Activated naive CD4-positive, alpha-beta T cell treated with anti-CD3 and anti-CD28 coated beads, Interleukin-2, amount 10 ng/mL, durations not matched to agents 7 days and 5 days (primary cell): ENCODE measurements around the gene CDCA5.

Experiments used
- CTCF ChIA-PET: fragments of 350-600 bp; sonication (Branson Sonifier 250); formaldehyde crosslinking; loops from one replicate; lab custom pipeline; 2021; ENCODE audit warnings: antibody characterized with exemption; lab: Charles Lee
- DNase-seq: peaks from one replicate; pipeline ENCODE4 v3.0.0-alpha.2; 2020
- H3K27ac Mint-ChIP-seq: one replicate; pipeline ENCODE4 v1.8.0; 2021; ENCODE audit warnings: mild to moderate bottlenecking, moderate library complexity, mixed read lengths
- H3K27me3 Mint-ChIP-seq: one replicate; pipeline ENCODE4 v1.8.0; 2021; ENCODE audit warnings: mild to moderate bottlenecking, mixed read lengths
- H3K36me3 Mint-ChIP-seq: one replicate; pipeline ENCODE4 v1.8.0; 2021; ENCODE audit warnings: mixed read lengths
- H3K4me1 Mint-ChIP-seq: one replicate; pipeline ENCODE4 v1.8.0; 2021; ENCODE audit warnings: mixed read lengths
- H3K4me3 Mint-ChIP-seq: one replicate; pipeline ENCODE4 v1.8.0; 2021; ENCODE audit warnings: mild to moderate bottlenecking, moderate library complexity, mixed read lengths
- H3K9me3 Mint-ChIP-seq: one replicate; pipeline ENCODE4 v1.8.0; 2021; ENCODE audit warnings: mixed read lengths

CDCA5 gene

DNA sequence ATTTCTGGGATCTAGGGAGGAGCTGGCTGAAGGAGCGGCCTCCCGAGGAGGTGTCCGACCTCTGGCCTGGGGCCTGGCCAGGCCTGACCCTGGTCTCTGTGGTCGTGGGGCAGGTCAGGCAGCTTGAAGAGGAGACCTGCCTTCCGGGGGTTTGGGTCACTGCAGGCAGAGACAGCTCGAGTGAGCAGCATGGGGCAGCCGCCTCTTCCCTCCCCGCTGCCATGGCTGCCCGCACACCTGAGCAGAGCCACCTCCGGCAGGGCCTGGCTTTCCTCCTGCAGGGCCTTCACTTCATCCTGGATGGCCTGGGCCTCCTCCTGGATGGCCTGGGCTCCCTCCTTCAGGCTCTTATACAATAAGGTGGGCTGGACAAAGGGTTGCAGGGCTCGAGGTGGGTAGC is 17.5 kb downstream of the CDCA5 start:
- Mint-ChIP-seq H3K4me1 (peaks cover under 1% of the 10 kb centered on the region), H3K36me3 (no peaks in the 10 kb centered on the region), H3K27me3 (peaks cover 3% of the 10 kb centered on the region), H3K4me3 (no peak overlapping the region), H3K9me3 (no peaks in the 10 kb centered on the region), H3K27ac (no peak overlapping the region)
- no peak for DNase-seq
- CTCF ChIA-PET, result no interaction called here

DNA sequence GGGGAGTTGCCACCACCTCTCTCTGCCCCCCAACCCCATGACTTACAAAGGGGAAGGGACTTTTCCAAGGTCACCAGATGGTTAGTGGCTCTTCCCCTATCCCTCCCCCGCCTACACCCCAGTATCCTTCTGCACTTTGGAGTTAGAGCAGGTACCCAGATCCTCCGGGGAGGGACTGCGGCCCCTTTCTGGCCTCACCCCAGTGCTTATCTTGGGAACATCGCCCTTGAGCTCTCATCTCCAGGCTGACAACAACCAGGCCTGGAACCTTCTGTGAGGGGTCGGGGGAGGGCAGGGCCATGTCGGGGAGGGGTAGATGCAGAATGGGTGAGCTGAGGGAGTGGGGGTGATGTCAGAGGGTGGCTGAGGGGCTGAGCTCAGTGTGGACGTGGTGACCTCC is 18.0 kb downstream of the CDCA5 start:
- CTCF ChIA-PET, result no interaction called here
- Mint-ChIP-seq H3K27ac (no peak overlapping the region), H3K4me1 (peaks cover 5% of the 10 kb centered on the region), H3K9me3 (no peaks in the 10 kb centered on the region), H3K27me3 (peaks cover 8% of the 10 kb centered on the region), H3K4me3 (no peak overlapping the region), H3K36me3 (no peaks in the 10 kb centered on the region)
- DNase-seq, result no peak

DNA sequence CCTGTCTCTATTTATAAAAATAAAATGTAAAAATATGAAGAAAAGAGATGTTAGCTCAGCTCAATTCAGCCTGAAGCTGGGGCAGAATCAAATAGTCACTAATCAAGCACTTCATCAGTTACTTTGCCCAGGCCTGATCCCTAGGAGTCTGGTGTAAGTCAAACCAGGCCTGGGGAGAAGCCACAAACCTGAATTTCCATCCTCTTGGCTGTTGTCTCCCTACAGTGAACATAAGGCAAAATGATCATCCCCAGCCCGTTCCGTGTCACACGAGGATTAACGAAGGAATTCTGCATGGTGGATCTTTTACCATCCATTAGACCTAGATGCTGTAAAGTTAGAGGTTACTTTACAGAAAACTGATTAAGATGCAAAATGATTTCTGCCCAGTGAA is 19.0 kb downstream of the CDCA5 start:
- DNase-seq, result no peak
- H3K4me1 Mint-ChIP-seq, result peaks cover 14% of the 10 kb centered on the region
- H3K9me3 Mint-ChIP-seq, result no peaks in the 10 kb centered on the region
- CTCF ChIA-PET, result interaction anchor here (1.0 kb wide), 1 partner anchor 252 kb away, joined by 3 read pairs; no protein-coding TSS in a partner anchor
- no peaks in the 10 kb centered on the region for H3K36me3 Mint-ChIP-seq
- peaks cover 9% of the 10 kb centered on the region for H3K27me3 Mint-ChIP-seq
- H3K27ac Mint-ChIP-seq, result no peak overlapping the region
- no peak overlapping the region for H3K4me3 Mint-ChIP-seq

DNA sequence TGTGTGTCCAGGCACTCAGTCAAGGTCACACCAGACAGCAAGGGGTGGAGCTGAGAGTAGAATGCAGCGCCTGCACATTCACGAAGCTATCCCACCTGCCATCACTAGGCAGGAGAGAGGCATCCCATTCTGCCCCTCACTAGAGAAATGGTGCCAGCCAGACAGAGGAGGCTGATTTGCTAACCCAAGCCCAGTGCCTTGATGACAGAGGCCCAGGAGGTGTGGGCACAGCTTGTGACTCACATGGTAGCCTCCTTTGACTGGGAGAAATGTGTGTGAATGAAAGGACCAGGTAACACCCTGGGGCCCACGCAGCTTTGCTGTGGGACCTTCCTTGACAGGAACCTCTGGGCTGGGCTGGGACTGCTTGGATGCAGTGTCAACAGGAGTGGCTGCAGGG is 20.3 kb downstream of the CDCA5 start:
- no peaks in the 10 kb centered on the region for H3K36me3 Mint-ChIP-seq
- H3K9me3 Mint-ChIP-seq, result no peaks in the 10 kb centered on the region
- DNase-seq, result no peak
- H3K4me3 Mint-ChIP-seq, result no peak overlapping the region
- H3K27me3 Mint-ChIP-seq, result peaks cover 20% of the 10 kb centered on the region
- CTCF ChIA-PET, result interaction anchor here (1.0 to 2.0 kb wide), 2 partner anchors 50 to 251 kb away, joined by 3 to 6 read pairs; partner anchors contain the start of gene ARL2
- H3K27ac Mint-ChIP-seq, result no peak overlapping the region
- H3K4me1 Mint-ChIP-seq, result peaks cover 16% of the 10 kb centered on the region

DNA sequence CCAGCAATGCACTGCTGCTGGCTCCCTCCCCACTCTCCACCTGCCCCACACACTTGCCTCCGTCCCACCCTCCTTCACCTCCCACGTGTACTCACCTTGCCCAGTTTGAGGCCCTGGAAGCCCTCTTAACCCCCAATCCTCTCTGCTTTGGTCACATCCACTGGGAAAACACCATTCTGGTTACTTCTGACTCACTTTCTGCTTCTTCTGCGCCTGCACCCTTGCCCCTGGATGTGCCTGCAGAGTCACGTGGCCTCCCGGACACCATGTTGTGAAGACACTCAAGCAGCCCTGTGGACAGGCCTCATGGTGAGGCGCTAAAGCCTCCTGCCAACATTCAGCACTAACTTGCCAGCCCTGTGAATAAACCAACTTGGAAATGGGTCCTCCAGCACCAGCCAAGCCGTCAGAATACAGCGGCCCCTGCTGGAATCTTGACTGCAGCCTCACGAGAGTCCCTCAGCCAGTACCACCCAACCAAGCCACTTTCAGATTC is 22.9 kb downstream of the CDCA5 start:
- CTCF ChIA-PET, result no interaction called here
- Mint-ChIP-seq H3K36me3 (no peaks in the 10 kb centered on the region), H3K27me3 (peaks cover 29% of the 10 kb centered on the region), H3K4me3 (no peak overlapping the region), H3K4me1 (peaks cover 16% of the 10 kb centered on the region), H3K9me3 (no peaks in the 10 kb centered on the region), H3K27ac (peak overlapping the region; percentile 58)
- DNase-seq, result peak; percentile 49

DNA sequence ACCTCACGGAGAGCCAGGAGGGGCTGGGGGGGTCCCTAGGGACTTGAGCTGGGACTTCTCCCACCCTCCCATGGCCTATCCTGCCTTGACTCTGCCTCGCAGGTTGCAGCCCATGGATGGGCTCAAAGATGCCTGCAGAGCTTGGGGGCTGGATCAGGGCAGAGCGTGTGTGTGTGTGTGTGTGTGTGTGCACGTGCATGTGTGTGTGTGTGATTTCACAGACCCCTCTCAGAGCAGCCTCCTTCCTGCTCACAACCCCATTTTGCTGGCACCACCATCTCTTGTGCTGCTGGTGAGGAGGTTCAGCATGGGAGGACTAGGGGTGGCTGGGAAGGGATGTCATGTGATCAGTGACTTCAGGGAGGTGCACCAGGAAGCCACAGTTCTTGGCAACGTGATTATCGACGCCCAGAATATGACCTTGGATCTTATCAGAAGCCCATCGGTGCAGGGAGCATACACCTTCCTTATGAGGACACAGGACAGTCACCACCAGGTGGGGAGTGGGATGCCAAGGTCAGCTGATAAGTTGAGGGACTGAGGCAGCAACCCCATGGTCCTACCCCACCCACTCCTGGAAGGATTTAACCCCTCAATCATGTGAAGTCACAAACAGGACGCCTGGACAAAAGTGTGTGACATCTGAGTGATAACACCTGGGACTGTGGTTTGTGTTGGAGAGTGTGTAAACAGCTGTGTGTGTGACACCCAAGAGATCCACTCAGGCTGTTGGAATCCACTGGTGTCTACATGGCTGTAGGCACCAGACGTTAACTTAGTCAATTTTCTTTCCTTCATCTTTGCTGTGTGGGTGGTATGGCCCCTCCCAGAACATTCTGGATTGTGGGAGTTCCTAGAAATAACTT is 23.6 kb downstream of the CDCA5 start:
- no peaks in the 10 kb centered on the region for H3K9me3 Mint-ChIP-seq
- H3K36me3 Mint-ChIP-seq, result no peaks in the 10 kb centered on the region
- H3K27ac Mint-ChIP-seq, result no peak overlapping the region
- CTCF ChIA-PET, result no interaction called here
- H3K27me3 Mint-ChIP-seq, result peaks cover 33% of the 10 kb centered on the region
- peaks cover 21% of the 10 kb centered on the region for H3K4me1 Mint-ChIP-seq
- no peak for DNase-seq
- H3K4me3 Mint-ChIP-seq, result no peak overlapping the region

DNA sequence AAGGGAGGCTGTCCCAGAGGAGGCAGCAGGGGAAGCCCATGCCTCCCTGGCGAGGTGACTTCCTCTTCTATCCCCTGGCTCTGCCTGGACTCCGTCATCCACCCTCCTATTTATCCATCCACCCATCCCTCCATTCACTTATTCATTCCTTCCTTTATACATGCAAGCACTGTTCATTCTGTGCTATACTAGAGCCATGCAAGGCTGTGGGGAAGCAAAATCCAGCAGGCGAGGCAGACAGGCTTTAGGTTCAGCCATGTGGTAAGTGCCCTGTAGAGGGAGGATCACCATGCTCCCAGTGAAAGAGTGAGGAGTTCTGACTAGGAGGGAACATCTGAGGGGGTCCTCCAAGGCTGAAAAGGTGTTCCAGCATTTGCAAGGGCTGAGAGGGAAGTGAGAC is 24.3 kb downstream of the CDCA5 start:
- H3K27ac Mint-ChIP-seq, result no peak overlapping the region
- no peak for DNase-seq
- H3K4me3 Mint-ChIP-seq, result no peak overlapping the region
- H3K27me3 Mint-ChIP-seq, result peaks cover 36% of the 10 kb centered on the region
- CTCF ChIA-PET, result no interaction called here
- no peaks in the 10 kb centered on the region for H3K9me3 Mint-ChIP-seq
- no peaks in the 10 kb centered on the region for H3K36me3 Mint-ChIP-seq
- H3K4me1 Mint-ChIP-seq, result peaks cover 25% of the 10 kb centered on the region

DNA sequence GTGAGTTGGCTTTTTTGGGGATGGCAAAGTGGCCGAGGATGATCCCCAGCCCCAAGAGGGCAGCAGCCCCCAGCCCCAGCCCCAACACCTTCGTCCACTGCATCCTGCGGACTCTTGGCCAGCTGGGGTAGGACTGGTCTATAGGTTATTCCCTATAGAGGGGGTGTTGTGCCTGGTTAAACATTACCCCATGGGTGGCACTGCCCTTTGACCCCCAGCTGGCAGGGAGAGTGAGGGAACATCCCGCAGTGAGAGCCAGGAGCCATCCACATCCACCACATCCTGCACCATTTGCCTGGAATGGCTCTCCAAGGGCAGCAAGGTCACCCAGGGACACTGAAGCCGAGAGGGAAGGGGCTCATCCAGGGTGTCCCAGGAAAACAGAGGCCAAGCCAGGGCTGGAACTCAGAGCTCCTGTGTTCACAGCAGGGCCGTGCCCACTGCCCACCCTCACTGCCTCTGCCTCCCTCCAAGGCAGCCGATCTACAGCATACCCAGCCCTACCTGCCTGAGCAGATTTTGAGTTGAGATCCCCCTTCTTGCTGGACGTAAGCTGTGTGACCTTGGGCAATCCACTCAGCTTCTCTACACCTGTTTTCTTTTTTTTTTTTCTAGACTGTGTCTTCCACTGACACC is 25.3 kb downstream of the CDCA5 start, which contains the start of gene NAALADL1:
TSS of gene NAALADL1 (minus strand) at position 135 of the 636 bp plus-strand sequence. CDS start at position 103, 32 bp downstream.
- H3K36me3 Mint-ChIP-seq, result no peaks in the 10 kb centered on the region
- H3K27ac Mint-ChIP-seq, result no peak within 1 kb of the TSS

DNA sequence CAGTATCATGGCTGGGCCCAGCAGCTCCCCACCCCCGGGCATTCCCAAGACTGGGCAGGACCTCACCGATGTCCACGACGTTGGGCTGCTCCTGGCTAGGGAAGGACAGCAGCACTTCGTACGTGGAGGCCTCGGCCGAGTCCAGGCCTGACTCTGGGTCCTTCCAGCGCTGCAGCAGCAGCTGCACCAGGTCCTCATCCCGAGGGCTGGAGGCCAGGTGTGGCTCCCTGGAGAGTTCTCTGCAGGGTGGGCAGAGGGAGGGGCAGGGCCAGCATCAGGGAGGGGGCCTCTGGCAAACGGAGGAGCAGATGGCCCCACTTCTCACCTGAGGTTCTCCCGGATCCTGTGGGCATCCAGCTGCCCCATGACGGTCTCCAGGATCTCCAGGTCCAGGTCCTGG is 25.8 kb downstream of the CDCA5 start:
- Mint-ChIP-seq H3K36me3 (no peaks in the 10 kb centered on the region), H3K9me3 (no peaks in the 10 kb centered on the region), H3K4me1 (peaks cover 40% of the 10 kb centered on the region), H3K27me3 (peaks cover 43% of the 10 kb centered on the region), H3K4me3 (no peak overlapping the region), H3K27ac (no peak overlapping the region)
- DNase-seq, result no peak
- CTCF ChIA-PET, result no interaction called here

More for the DNA sequence above, 25.3 kb downstream of the CDCA5 start, which contains the start of gene NAALADL1:
- H3K9me3 Mint-ChIP-seq, result no peaks in the 10 kb centered on the region
- peaks cover 46% of the 10 kb centered on the region for H3K27me3 Mint-ChIP-seq
- no peak within 1 kb of the TSS for H3K4me3 Mint-ChIP-seq
- no peak for DNase-seq
- H3K4me1 Mint-ChIP-seq, result peaks cover 34% of the 10 kb centered on the region
- CTCF ChIA-PET, result no interaction called here

DNA sequence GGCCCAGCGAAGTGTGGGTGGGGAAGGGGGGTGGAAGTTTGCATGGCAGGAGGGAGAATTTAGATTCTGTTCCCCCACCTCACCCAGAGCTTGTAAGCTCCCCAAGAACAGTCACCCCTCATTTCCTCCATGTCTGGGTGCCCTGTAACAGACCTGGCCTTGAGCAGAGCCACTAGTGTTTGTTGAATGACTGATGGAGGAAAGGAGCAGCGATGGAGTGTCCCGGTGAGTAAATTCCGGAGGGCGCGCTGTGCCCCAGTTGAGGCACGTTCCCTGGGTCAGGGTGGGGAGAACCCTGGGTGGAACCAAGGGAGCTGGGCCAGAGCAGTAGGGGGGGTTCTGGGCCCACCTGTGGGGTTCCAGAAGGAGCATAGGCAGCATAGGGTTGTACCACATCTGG is 26.3 kb downstream of the CDCA5 start:
- peaks cover 44% of the 10 kb centered on the region for H3K4me1 Mint-ChIP-seq
- H3K9me3 Mint-ChIP-seq, result no peaks in the 10 kb centered on the region
- no peaks in the 10 kb centered on the region for H3K36me3 Mint-ChIP-seq
- H3K4me3 Mint-ChIP-seq, result no peak overlapping the region
- H3K27ac Mint-ChIP-seq, result no peak overlapping the region
- H3K27me3 Mint-ChIP-seq, result peaks cover 47% of the 10 kb centered on the region
- DNase-seq, result no peak
- CTCF ChIA-PET, result no interaction called here

DNA sequence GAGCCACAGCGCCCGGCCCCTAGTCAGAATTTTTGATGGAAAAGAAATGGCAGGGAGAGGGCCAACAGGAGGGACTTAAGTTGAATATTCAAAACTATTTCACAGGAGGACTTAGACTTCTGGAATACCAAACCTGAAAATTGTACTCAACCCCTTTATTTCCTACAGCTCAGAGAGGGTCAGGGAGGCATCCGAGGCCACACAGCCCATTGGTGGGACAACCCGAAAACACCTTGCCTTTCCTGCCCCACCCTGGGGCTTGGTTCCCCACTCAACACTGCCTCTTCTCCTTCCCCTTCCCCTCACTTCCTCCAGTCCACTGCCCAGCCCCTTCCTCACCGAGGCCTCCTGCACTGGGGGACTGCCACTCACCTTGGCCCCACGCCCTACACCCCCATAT is 26.8 kb downstream of the CDCA5 start:
- no peak for DNase-seq
- Mint-ChIP-seq H3K27ac (no peak overlapping the region), H3K9me3 (no peaks in the 10 kb centered on the region), H3K27me3 (peaks cover 50% of the 10 kb centered on the region), H3K36me3 (no peaks in the 10 kb centered on the region), H3K4me1 (peaks cover 44% of the 10 kb centered on the region), H3K4me3 (no peak overlapping the region)
- CTCF ChIA-PET, result no interaction called here

DNA sequence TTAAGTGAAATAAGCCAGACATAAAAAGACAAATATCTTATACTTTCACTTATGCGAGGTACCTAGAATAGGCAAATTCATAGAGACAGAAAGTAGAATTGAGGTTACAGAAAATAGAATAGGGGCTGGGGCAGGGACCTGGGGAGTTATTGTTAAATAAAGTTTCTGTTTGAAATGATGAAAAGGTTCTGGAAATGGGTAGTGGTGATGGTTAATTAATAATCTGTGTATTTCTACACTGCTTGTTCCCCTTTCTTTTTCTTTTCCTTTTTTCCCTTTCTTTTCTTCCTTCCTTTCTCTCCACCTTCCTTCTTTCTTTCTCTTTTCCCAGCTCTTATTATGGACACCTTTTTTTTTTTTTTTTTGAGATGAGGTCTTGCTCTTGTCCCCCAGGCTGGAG is 28.3 kb downstream of the CDCA5 start:
- H3K4me3 Mint-ChIP-seq, result no peak overlapping the region
- H3K27ac Mint-ChIP-seq, result no peak overlapping the region
- CTCF ChIA-PET, result no interaction called here
- H3K4me1 Mint-ChIP-seq, result peaks cover 36% of the 10 kb centered on the region
- no peak for DNase-seq
- H3K36me3 Mint-ChIP-seq, result no peaks in the 10 kb centered on the region
- peaks cover 49% of the 10 kb centered on the region for H3K27me3 Mint-ChIP-seq
- no peaks in the 10 kb centered on the region for H3K9me3 Mint-ChIP-seq

DNA sequence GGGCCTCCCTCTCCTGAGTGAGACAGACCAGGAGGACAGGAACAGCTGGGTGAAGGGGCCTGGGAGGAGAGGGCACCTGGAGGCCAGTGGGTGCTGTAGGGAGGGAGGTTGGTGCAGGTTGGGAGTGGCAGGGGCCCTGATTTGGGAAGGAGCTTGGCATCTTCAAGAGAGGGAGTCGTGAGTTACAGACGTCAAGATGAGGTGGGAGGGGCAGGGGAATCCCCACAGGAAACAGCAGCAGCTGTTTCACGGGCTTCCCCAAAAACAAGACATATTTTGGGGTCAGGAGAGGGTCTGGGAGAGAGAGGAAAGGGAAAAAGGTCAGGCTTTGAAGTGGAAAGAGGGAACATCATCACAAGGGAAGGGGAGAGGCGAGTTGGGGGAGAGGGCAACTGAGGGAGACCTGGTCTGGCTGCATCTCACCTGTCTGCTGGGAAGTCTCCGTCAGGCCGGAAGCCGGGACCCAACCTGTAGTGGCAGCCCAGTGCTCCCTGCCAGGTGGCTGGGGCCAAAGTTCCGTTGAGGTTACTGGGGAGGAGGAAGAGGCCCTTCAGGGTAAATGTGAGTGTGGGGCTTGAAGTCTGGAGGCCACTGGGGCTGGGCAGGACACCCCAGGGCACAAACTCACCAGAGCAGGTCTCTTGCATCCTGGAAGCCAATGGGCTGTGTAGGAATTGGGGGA is 29.9 kb downstream of the CDCA5 start:
- H3K4me3 Mint-ChIP-seq, result peak overlapping the region; percentile 39
- CTCF ChIA-PET, result interaction anchor here (0.9 kb wide), 1 partner anchor 13 kb away, joined by 3 read pairs; the partner anchor contains the start of gene SAC3D1
- H3K4me1 Mint-ChIP-seq, result peaks cover 28% of the 10 kb centered on the region
- no peaks in the 10 kb centered on the region for H3K9me3 Mint-ChIP-seq
- peaks cover 41% of the 10 kb centered on the region for H3K27me3 Mint-ChIP-seq
- H3K36me3 Mint-ChIP-seq, result no peaks in the 10 kb centered on the region
- peak; percentile 47 for DNase-seq
- peak overlapping the region; percentile 60 for H3K27ac Mint-ChIP-seq

DNA sequence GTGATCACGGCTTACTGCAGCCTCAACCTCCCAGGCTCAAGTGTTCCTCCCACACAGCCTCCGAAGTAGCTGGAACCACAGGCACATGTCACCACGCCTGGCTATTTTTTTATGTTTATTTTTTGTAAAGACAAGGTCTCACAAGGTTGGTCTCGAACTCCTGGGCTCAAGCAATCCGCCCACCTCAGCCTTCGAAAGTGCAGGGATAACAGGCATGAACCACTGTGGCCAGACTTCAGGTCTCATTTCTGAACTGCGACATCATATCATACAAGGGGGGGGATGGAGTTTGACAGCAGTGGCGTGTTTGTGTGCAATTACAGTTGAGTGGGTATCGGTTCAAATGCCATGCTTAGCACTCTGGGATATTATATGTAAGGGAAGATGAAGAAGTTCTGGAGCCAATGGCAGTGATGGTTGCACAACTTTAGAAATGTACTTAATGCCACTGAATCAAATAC is 32.4 kb downstream of the CDCA5 start:
- DNase-seq, result no peak
- Mint-ChIP-seq H3K27me3 (peaks cover 29% of the 10 kb centered on the region), H3K36me3 (peaks cover 3% of the 10 kb centered on the region), H3K27ac (no peak overlapping the region), H3K4me3 (no peak overlapping the region), H3K9me3 (no peaks in the 10 kb centered on the region), H3K4me1 (peaks cover 48% of the 10 kb centered on the region)
- CTCF ChIA-PET, result no interaction called here
